NCI-H1436 treated with DMSO at 0.1 percent for 48 hours (cell line): Measurements from ENCODE around the gene MEP1A.
"Not testable (repeated sequence)": the region's sequence is repeated elsewhere in the genome, so short reads cannot be mapped to it uniquely, and the experiment has no call there.

Experiments
- DNase-seq: peaks from one replicate; lab custom pipeline; 2025; lab: John Stamatoyannopoulos, UW

Gene MEP1A

GRCh38 chr6:46834257-46834916 lies 41.2 kb downstream of the MEP1A start:
- not testable (repeated sequence) for DNase-seq

- not testable (repeated sequence) for DNase-seq
These were observed 41.8 kb downstream of the MEP1A start for GRCh38 chr6:46834991-46835390.

GRCh38 chr6:46838033-46838432 lies 44.8 kb downstream of the MEP1A start:
- no peak for DNase-seq

GRCh38 chr6:46842252-46842846 lies 49.2 kb downstream of the MEP1A start:
- DNase-seq: not testable (repeated sequence)

- DNase-seq: no peak
These were observed 51.9 kb downstream of the MEP1A start for GRCh38 chr6:46845126-46845525.

- no peak for DNase-seq
These were observed 55.6 kb downstream of the MEP1A start for GRCh38 chr6:46848684-46849360.

GRCh38 chr6:46849361-46849690 lies 56.1 kb downstream of the MEP1A start:
- no peak for DNase-seq

GRCh38 chr6:46850792-46851191 lies 57.6 kb downstream of the MEP1A start:
- DNase-seq: no peak

- DNase-seq: not testable (repeated sequence)
These were observed 58.4 kb downstream of the MEP1A start for GRCh38 chr6:46851576-46851975.

- not testable (repeated sequence) for DNase-seq
These were observed 62.8 kb downstream of the MEP1A start for GRCh38 chr6:46855966-46856365.

GRCh38 chr6:46862381-46862780 lies 69.2 kb downstream of the MEP1A start:
- no peak for DNase-seq

- no peak for DNase-seq
These were observed 70.6 kb downstream of the MEP1A start for GRCh38 chr6:46863791-46864190.

GRCh38 chr6:46865221-46865620 lies 72.0 kb downstream of the MEP1A start:
- no peak for DNase-seq

GRCh38 chr6:46867411-46867810 lies 74.2 kb downstream of the MEP1A start:
- no peak for DNase-seq

GRCh38 chr6:46876126-46876525 lies 82.9 kb downstream of the MEP1A start:
- no peak for DNase-seq

- DNase-seq: no peak
These were observed 85.8 kb downstream of the MEP1A start for GRCh38 chr6:46879003-46879402.

- peak; percentile 36 for DNase-seq
These were observed 89.5 kb downstream of the MEP1A start for GRCh38 chr6:46882645-46883044.

GRCh38 chr6:46888031-46888430 lies 94.8 kb downstream of the MEP1A start:
- no peak for DNase-seq

GRCh38 chr6:46888578-46888977 lies 95.4 kb downstream of the MEP1A start:
- no peak for DNase-seq
